Ascending aorta (tissue), 2 donors: ENCODE data around the gene RTL1. TPM values are rescaled to one million over a fixed set of nuclear protein-coding genes. Genes with fewer than 3 reads are reported as not detected.

ENCODE experiments used
- DNase-seq, 2 donors: peaks; one replicate each; pipeline ENCODE4 v3.0.0-alpha.2; 2019; ENCODE audit warnings: low spot score in 2 of 2
- H3K27ac ChIP-seq, 2 donors: fragments of 200-600 bp; sonication (generic); one replicate each; pipeline ENCODE4 v1.5.1; 2016 to 2017; ENCODE audit warnings: mild to moderate bottlenecking in 1 of 2
- H3K27me3 ChIP-seq: fragments of 200-600 bp; sonication (generic); one replicate; pipeline ENCODE4 v1.5.1; 2017
- H3K36me3 ChIP-seq, 2 donors: fragments of 200-600 bp; sonication (generic); one replicate each; pipeline ENCODE4 v1.5.1; 2016
- H3K4me1 ChIP-seq, 2 donors: fragments of 200-600 bp; sonication (generic); one replicate each; pipeline ENCODE4 v1.5.1; 2016 to 2017; ENCODE audit warnings: mild to moderate bottlenecking in 1 of 2
- H3K4me3 ChIP-seq, 2 donors: fragments of 200-600 bp; sonication (generic); one replicate each; pipeline ENCODE4 v1.5.1; 2016 to 2017; ENCODE audit warnings: mild to moderate bottlenecking in 1 of 2
- H3K9me3 ChIP-seq, 2 donors: fragments of 200-600 bp; sonication (generic); one replicate each; pipeline ENCODE4 v1.5.1; 2016
- CTCF ChIP-seq, 3 experiments: fragments of 200-600 bp in 2 of 3; fragments of 450-650 bp in 1 of 3; sonication (generic) in 2 of 3; IDR thresholded peaks; one replicate each; pipeline ENCODE4 v1.5.1; 2016 to 2019; ENCODE audit warnings: antibody characterized with exemption in 3 of 3, mild to moderate bottlenecking in 1 of 3, moderate library complexity in 1 of 3
- intact Hi-C: fragments of 100-400 bp; cut with DNase I; formaldehyde crosslinking; loops from one replicate; pipeline ENCODE4 v1.15.1; 2023
- total RNA-seq: library from RNA; depleted of rRNA; stranded (reverse); fragments of >200 nt; gene quantifications from one replicate; pipeline ENCODE4 v1.1.0, GENCODE V29; 2016

RTL1 gene
- total RNA-seq, 1 donor from 2014 or later = not detected

DNA sequence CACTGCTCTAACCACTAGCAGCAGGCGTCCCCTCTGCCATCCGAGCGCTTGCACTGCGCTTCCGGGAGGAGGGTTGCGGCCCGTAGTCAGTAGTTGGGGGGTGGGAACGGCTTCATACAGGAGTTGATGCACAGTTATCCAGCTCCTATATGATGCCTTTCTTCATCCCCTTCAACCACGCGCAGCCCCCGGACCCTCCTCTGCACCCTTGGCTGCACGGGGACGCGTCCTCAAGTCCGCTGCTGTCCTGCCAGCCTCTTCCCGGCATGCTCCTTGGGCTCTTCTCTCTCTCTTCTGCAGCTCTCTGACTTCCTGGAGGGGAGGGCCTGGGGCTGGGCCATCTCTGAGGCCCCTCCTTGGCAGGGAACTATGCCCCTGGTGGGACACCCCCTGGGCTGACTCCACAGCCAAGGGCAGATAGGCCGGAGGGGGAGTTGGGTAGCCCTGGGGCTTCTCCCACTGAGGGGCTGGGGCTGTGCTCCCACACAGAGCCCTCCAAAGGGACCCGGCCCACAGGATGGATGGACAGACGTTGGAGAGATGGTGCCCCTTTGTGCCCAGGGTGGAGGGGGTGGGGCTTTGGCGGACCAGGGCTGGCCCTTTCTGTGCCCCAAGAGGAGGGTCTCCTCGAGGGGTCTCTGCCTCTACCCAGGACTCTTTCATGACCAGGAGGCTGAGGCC, 29.0 kb downstream of the RTL1 start:
- intact Hi-C loops = no loop called here
- no peak overlapping the region for H3K27ac ChIP-seq
- no peaks in the 10 kb centered on the region for H3K9me3 ChIP-seq
- DNase-seq = no peak
- no peaks in the 10 kb centered on the region for H3K4me1 ChIP-seq
- H3K27me3 ChIP-seq = no peaks in the 10 kb centered on the region
- H3K36me3 ChIP-seq = no peaks in the 10 kb centered on the region
- H3K4me3 ChIP-seq = no peak overlapping the region
- TF ChIP-seq CTCF (IDR thresholded peaks at IDR 0.05) = no peak

DNA sequence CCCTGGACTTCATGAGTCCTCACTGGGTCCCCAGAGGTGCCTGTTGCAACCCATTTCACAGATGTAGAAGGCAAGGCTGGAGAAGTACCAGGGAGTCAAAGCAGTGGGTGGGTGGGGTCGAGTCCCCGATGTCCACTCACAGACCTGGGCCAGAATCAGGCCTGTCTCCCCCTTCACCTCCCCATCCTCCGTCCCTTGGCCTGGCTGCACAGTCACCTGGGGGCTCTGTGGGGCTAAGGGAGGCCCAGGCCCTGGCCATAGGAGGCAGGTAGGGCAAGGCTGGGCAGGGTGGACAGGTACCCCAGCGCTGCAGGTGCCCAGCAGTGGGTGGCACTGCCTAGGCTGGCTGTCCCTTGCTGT, 29.5 kb downstream of the RTL1 start:
- Histone ChIP-seq H3K27me3 (no peaks in the 10 kb centered on the region), H3K36me3 (no peaks in the 10 kb centered on the region), H3K27ac (no peak overlapping the region), H3K4me1 (no peaks in the 10 kb centered on the region), H3K4me3 (no peak overlapping the region), H3K9me3 (no peaks in the 10 kb centered on the region)
- DNase-seq = no peak
- intact Hi-C loops = no loop called here
- no peak for TF ChIP-seq CTCF (IDR thresholded peaks at IDR 0.05)

DNA sequence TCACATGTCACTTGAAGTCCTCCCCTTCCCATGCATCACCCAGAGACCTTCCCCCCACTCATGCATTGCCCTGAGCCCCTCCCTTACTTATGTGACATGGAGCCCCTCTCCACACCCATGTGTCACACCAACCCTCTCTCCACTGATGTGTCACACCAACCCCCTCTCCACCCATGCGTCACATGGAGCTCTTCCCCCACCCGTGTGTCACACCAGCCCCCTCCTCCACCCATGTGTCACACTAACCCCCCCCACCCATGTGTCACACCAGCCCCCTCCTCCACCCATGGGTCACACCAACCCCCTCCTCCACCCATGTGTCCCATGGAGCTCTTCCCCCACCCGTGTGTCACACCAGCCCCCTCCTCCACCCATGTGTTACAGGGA, 30.4 kb downstream of the RTL1 start:
- Histone ChIP-seq H3K27me3 (no peaks in the 10 kb centered on the region), H3K4me1 (no peaks in the 10 kb centered on the region), H3K36me3 (no peaks in the 10 kb centered on the region), H3K4me3 (no peak overlapping the region), H3K9me3 (no peaks in the 10 kb centered on the region), H3K27ac (no peak overlapping the region)
- intact Hi-C loops = no loop called here
- DNase-seq = peak in 1 of 2 donors; percentile 19
- TF ChIP-seq CTCF (IDR thresholded peaks at IDR 0.05) = no peak

DNA sequence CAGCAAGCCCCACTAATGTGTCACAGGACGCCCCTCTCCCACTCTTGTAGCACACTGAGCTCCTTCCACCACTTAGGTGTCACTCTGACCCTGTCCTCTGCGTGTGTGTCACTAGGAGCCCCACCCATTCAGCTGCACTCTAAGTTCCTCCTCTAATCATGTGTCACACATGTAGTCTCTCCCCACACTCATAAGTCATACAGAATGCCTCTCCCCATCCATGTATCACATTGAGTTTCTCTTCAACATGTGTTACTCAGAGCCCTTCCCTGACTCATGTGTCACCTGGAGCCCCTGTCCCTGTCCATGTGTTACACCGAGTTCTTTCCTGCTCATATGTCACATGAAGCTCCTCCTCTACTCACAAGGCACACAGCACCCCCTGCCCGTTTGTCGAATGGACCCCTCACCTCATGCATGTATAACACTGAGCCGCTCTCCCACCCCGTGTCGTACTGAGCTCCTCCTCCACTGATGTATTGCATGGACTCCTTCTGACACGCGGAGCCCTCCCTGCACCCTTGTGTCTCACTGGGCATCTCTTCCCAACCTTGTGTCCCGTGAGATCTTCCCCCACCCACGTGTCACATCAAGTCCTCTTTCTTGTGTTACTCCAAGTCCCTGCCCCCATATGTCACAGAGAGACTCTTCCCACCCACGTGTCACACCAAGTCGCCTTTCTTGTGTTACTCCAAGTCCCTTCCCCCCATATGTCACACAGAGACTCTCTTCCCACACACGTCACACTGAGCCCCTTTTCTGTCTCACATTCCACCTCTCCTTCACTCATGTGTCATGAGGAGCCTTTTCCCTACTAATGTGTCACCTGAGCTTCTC, 31.0 kb downstream of the RTL1 start:
- TF ChIP-seq CTCF (IDR thresholded peaks at IDR 0.05) = no peak
- intact Hi-C loops = no loop called here
- no peak for DNase-seq
- Histone ChIP-seq H3K27ac (no peak overlapping the region), H3K36me3 (no peaks in the 10 kb centered on the region), H3K27me3 (no peaks in the 10 kb centered on the region), H3K9me3 (no peaks in the 10 kb centered on the region), H3K4me3 (no peak overlapping the region), H3K4me1 (no peaks in the 10 kb centered on the region)

DNA sequence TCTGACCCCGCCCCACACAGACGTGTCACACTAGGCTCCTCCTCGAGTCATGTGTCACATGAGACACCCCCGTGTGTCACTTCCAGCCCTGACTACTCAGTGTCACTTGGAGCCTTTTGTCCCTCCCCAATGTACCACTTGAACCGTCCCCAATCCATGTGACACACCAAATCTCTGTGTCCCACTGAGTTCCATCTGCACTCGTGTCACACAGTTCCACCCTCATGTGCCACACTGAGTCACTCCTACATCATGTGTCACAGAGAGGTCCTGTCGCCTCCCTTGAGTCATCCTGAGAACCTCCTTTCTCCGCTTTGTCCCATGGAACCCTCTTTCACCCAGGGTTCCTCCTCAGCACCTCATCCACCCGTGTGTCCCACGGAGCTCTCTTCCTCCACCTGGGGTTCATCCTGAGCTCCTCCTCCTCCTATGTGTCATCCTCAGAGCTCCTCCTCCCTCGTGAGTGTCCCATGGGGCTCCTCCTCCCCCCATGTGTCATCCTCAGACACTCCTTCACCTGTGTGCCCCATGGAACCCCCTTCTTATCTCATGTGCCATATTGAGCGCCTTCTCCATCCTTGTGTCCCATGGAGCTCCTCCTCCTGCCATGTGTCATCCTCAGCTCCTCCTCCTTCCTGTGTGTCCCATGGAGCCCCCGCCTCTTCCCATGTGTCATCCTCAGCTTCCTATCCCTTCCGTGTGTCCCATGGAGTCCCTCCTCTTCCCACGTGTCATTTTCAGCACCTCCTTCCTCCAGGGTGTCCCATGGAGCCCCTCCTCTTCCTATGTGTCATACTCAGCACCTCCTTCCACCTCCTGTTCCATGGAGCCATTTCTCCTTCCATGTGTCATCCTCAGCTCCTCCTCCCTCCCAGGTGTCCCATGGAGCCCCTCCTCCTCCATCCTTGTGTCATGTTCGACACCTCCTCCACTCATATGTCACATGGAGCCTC, 32.0 kb downstream of the RTL1 start:
- no peak for TF ChIP-seq CTCF (IDR thresholded peaks at IDR 0.05)
- DNase-seq = peak in 1 of 2 donors; percentile 12
- Histone ChIP-seq H3K4me3 (no peak overlapping the region), H3K4me1 (no peaks in the 10 kb centered on the region), H3K27ac (no peak overlapping the region), H3K27me3 (no peaks in the 10 kb centered on the region), H3K36me3 (no peaks in the 10 kb centered on the region), H3K9me3 (no peaks in the 10 kb centered on the region)
- intact Hi-C loops = no loop called here
